K562 (cell line): ENCODE measurements around the gene TUBB2A. TPM values are rescaled to one million over a fixed set of nuclear protein-coding genes. Genes with fewer than 3 reads are reported as not detected.

Experiments used
- CBFB ChIP-seq: sonication (generic); formaldehyde crosslinking; IDR thresholded peaks from 2 replicates; pipeline ENCODE4 v1.4.0; 2020; ENCODE audit warnings: mild to moderate bottlenecking, missing genetic modification reagents
- CHD2 ChIP-seq: IDR thresholded peaks from 2 replicates; pipeline ENCODE4 v1.6.1; 2011; ENCODE audit warnings: low read depth, low read length
- GTF3C2 ChIP-seq: IDR thresholded peaks from 3 replicates; pipeline ENCODE4 v1.6.1; 2011; ENCODE audit warnings: borderline replicate concordance, mild to moderate bottlenecking, moderate library complexity; ENCODE audit not compliant: insufficient read length; ENCODE audit errors: extremely low read depth
- HMGXB4 ChIP-seq: sonication (generic); formaldehyde crosslinking; IDR thresholded peaks from 2 replicates; pipeline ENCODE4 v1.8.1; 2023; ENCODE audit warnings: mild to moderate bottlenecking, missing genetic modification reagents
- ILF3 ChIP-seq: fragments of 450-650 bp; IDR thresholded peaks from 2 replicates; pipeline ENCODE4 v1.6.1; 2018; ENCODE audit warnings: antibody characterized with exemption, mild to moderate bottlenecking, moderate library complexity, borderline replicate concordance
- JUN ChIP-seq, 2 experiments: sonication (generic) in 1 of 2; formaldehyde crosslinking in 1 of 2; IDR thresholded peaks; 2 replicates each; pipeline versions ENCODE4 v1.6.1 to v1.8.0; 2012 to 2022; ENCODE audit warnings: borderline replicate concordance in 2 of 2, mild to moderate bottlenecking in 2 of 2, improper control_type of control experiment in 1 of 2, low read depth in 1 of 2, low read length in 1 of 2, missing genetic modification reagents in 1 of 2
- KAT2B ChIP-seq: IDR thresholded peaks from one replicate; pipeline ENCODE4 v1.6.1; 2012; ENCODE audit warnings: low read depth, mild to moderate bottlenecking, control low read depth, inconsistent platforms, low read length, moderate library complexity
- KLF1 ChIP-seq: fragments of 450-650 bp; IDR thresholded peaks from 2 replicates; pipeline ENCODE4 v1.6.1; 2016; ENCODE audit warnings: missing genetic modification characterization, missing compliant biosample characterization
- NFE2L1 ChIP-seq: fragments of 450-650 bp; IDR thresholded peaks from 2 replicates; pipeline ENCODE4 v1.6.1; 2016; ENCODE audit warnings: missing genetic modification characterization, low read depth, mild to moderate bottlenecking, missing compliant biosample characterization, moderate library complexity, borderline replicate concordance
- PHB ChIP-seq: fragments of 250-450 bp; sonication (Bioruptor Pico); IDR thresholded peaks from 2 replicates; pipeline ENCODE4 v1.5.0; 2021
- SLC30A9 ChIP-seq: fragments of 250-450 bp; sonication (Bioruptor Pico); IDR thresholded peaks from 2 replicates; pipeline ENCODE4 v1.8.0; 2022; ENCODE audit warnings: mild to moderate bottlenecking, moderate library complexity
- TEAD2 ChIP-seq: fragments of 450-650 bp; IDR thresholded peaks from 2 replicates; pipeline ENCODE4 v1.6.1; 2016; ENCODE audit warnings: missing genetic modification characterization, control low read depth, missing compliant biosample characterization
- ZFP36 ChIP-seq: fragments of 150-350 bp; IDR thresholded peaks from 2 replicates; pipeline ENCODE4 v1.6.1; 2018; ENCODE audit warnings: low read length, low read depth; ENCODE audit not compliant: partially characterized antibody
- ZNF24 ChIP-seq: fragments of 450-650 bp; IDR thresholded peaks from 2 replicates; pipeline ENCODE4 v1.6.1; 2016
- ZNF431 ChIP-seq: sonication (generic); formaldehyde crosslinking; IDR thresholded peaks from 2 replicates; pipeline ENCODE4 v1.8.0; 2022; ENCODE audit warnings: mild to moderate bottlenecking, missing genetic modification reagents
- ZNF436 ChIP-seq: fragments of 250-450, 450-650 bp; sonication (Bioruptor Pico); formaldehyde crosslinking; IDR thresholded peaks from 2 replicates; pipeline ENCODE4 v1.7.0; 2020; ENCODE audit warnings: mild to moderate bottlenecking
- ZNF584 ChIP-seq: fragments of 200-800 bp; sonication (Bioruptor generic); IDR thresholded peaks from 2 replicates; pipeline ENCODE4 v1.6.1; 2016; ENCODE audit warnings: low read depth, mild to moderate bottlenecking, missing genetic modification characterization, missing compliant biosample characterization
- ZNF764 ChIP-seq: fragments of 250-450 bp; sonication (Bioruptor Pico); IDR thresholded peaks from 2 replicates; pipeline ENCODE4 v1.4.0; 2020; ENCODE audit warnings: low read depth, mild to moderate bottlenecking, moderate library complexity
- polyA plus RNA-seq, 8 experiments: library from polyadenylated mRNA; depleted of rRNA in 4 of 8; stranded (reverse) in 5 of 8; unstranded in 3 of 8; fragments of >200 nt; fragmentation: Nextera tagmentation in 2 of 8; fragmentation: Illumina TruSeq in 1 of 8; extraction: Ambion mirVana in 2 of 8; extraction: Trizol in 1 of 8; gene quantifications; 2 replicates each; pipeline versions ENCODE4 v1.2.1 to v1.2.3, GENCODE V29; 2011 to 2014; ENCODE audit warnings: inconsistent platforms in 1 of 8, missing spikeins in 1 of 8
- total RNA-seq, 7 experiments: library from RNA; depleted of rRNA in 6 of 7; stranded (reverse); fragments of >200 nt in 6 of 7; fragmentation: Illumina TruSeq in 2 of 7; extraction: Trizol in 2 of 7; gene quantifications; 2 replicates each; pipeline versions ENCODE4 v1.2.1 to v1.2.3, GENCODE V29; 2011 to 2021; ENCODE audit warnings: low replicate concordance in 1 of 7
- TF ChIP-seq, protein P1 (sequence below): sonication (generic); formaldehyde crosslinking; IDR thresholded peaks from 2 replicates; pipeline ENCODE4 v1.5.0; 2020; ENCODE audit warnings: missing genetic modification reagents
- TF ChIP-seq, protein P2 (sequence below): fragments of 450-650 bp; IDR thresholded peaks from 2 replicates; pipeline ENCODE4 v1.6.1; 2017; ENCODE audit warnings: mild to moderate bottlenecking, moderate library complexity
- TF ChIP-seq, protein P3 (sequence below): fragments of 250-450 bp; sonication (Bioruptor Pico); IDR thresholded peaks from 2 replicates; pipeline ENCODE4 v1.8.0; 2021; ENCODE audit warnings: moderate library complexity, mild to moderate bottlenecking, inconsistent platforms

The TUBB2A gene
- total and polyA plus RNA-seq, 9 of the 15 experiments (the other 6 are each of a cell fraction or from before 2014, with no cell fraction given): 3.6 to 92.1 (median 45.6) TPM

DNA sequence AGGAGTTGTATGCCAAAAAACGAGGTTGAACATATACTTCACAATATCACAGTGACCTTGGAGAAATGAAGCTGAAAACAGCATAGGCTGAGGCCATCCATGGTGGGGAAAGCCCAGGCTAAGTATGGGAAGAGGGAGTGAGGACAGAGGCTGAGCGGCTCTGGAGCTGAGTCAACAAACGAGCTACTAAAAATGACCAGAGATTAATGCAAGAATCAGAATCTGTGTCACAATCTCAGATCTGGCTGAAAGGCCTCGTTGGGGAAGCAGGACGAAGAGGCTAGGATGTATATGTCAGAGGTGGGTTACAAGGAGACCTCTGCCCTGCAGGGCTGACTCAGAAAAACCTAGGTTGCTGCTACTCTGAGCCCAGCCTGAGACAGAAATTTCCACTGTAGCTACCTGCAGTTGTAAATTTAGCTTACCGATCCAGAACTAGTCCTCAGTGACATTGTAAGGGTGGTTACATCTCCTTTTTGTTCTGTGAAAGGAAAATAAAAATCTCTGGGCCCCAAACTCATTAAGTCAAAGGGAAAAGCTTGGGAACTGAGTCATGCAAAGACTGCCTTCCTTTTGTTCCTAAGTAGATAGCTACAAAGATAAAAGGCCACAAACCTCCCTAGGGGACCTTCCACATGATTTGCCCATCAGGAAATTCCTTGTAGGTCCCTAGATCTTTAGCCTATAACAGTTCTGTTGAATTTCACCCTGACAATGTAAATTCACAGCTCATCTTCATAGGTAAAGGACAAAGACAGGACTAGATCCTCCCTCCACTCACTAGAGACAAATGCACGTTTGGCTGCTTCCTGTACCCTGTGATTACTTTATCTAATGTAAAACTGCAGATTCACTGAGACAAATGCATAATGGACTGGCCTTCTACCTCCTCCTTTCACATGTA lies 8.5 kb upstream of the TUBB2A start (continued):
- TF ChIP-seq JUN (IDR thresholded peaks at IDR 0.05; ENCODE audit: borderline replicate concordance, low read depth, low read length): no peak
- TF ChIP-seq JUN (CRISPR knock-in tag; IDR thresholded peaks at IDR 0.05; ENCODE audit: borderline replicate concordance): no peak
- no peak for TF ChIP-seq PHB (CRISPR knock-in tag)
- no peak for TF ChIP-seq CBFB (CRISPR knock-in tag)
- TF ChIP-seq ZFP36: no peak
- TF ChIP-seq TEAD2 (tag): no peak
- TF ChIP-seq ZNF24: no peak
- no peak for TF ChIP-seq KLF1 (tag)
- 0 out of 2 replicates have a peak, but pooled peaks have one; percentile 8 for TF ChIP-seq ZNF584 (CRISPR knock-in tag)
- no peak for TF ChIP-seq KAT2B
- TF ChIP-seq CHD2: no peak
- TF ChIP-seq NFE2L1 (tag): no peak
- TF ChIP-seq HMGXB4 (CRISPR knock-in tag): no peak
- TF ChIP-seq, protein P1, sequence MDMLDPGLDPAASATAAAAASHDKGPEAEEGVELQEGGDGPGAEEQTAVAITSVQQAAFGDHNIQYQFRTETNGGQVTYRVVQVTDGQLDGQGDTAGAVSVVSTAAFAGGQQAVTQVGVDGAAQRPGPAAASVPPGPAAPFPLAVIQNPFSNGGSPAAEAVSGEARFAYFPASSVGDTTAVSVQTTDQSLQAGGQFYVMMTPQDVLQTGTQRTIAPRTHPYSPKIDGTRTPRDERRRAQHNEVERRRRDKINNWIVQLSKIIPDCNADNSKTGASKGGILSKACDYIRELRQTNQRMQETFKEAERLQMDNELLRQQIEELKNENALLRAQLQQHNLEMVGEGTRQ: no peak
- no peak for TF ChIP-seq ZNF431 (CRISPR knock-in tag)
- no peak for TF ChIP-seq ZNF436 (CRISPR knock-in tag)
- TF ChIP-seq ILF3: no peak
- TF ChIP-seq, protein P2, sequence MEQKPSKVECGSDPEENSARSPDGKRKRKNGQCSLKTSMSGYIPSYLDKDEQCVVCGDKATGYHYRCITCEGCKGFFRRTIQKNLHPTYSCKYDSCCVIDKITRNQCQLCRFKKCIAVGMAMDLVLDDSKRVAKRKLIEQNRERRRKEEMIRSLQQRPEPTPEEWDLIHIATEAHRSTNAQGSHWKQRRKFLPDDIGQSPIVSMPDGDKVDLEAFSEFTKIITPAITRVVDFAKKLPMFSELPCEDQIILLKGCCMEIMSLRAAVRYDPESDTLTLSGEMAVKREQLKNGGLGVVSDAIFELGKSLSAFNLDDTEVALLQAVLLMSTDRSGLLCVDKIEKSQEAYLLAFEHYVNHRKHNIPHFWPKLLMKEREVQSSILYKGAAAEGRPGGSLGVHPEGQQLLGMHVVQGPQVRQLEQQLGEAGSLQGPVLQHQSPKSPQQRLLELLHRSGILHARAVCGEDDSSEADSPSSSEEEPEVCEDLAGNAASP: no peak
- no peak for TF ChIP-seq SLC30A9
- TF ChIP-seq, protein P3, sequence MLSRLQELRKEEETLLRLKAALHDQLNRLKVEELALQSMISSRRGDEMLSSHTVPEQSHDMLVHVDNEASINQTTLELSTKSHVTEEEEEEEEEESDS (CRISPR knock-in tag): no peak
- no peak for TF ChIP-seq GTF3C2
- TF ChIP-seq ZNF764 (CRISPR knock-in tag): no peak
